ENCODE measurements around the gene ADGRV1.
"Not testable (repeated sequence)": the region's sequence is repeated elsewhere in the genome, so short reads cannot be mapped to it uniquely, and the experiment has no call there.

ADGRV1 gene

DNA sequence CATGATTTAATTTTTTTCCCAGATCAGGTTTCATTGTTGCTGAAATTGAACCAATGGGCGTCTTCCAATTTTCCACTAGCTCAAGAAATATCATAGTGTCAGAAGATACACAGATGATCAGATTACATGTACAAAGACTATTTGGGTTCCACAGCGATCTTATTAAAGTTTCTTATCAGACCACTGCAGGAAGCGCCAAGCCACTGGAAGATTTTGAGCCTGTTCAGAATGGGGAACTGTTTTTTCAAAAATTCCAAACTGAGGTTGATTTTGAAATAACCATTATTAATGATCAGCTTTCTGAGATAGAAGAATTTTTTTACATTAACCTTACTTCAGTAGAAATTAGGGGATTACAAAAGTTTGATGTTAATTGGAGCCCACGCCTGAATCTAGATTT lies 251.6 kb downstream of the ADGRV1 start:
- no peak for DNase-seq (ENCODE audit: low read depth in 3 of 3)

DNA sequence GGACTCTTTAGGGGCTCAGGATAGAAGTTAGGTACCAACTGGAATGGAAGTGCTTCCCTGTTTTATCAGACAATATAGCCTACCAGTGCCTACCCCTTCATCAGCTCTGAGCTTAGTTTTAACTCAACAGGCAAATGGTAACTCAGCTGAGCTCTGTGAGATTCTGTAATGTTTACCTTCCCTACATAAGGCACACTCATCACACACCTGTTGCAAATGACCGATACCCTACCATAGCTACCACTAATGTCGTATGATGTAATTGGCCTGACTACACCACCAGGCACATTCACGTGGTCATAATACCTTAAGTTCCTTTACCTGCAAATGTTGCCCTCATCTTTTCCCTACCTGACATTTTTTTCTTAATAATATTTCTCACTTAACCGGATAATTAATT lies 254.8 kb downstream of the ADGRV1 start:
- DNase-seq (ENCODE audit: low read depth in 3 of 3), result no peak

DNA sequence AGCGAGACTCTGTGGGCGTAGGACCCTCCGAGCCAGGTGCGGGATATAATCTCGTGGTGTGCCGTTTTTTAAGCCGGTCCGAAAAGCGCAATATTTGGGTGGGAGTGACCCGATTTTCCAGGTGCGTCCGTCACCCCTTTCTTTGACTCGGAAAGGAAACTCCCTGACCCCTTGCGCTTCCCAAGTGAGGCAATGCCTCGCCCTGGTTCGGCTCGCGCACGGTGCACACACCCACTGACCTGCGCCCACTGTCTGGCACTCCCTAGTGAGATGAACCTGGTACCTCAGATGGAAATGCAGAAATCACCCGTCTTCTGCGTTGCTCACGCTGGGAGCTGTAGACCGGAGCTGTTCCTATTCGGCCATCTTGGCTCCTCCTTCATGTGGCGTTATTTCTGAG lies 263.5 kb downstream of the ADGRV1 start:
- DNase-seq (ENCODE audit: low read depth in 3 of 3), result not testable (repeated sequence)

DNA sequence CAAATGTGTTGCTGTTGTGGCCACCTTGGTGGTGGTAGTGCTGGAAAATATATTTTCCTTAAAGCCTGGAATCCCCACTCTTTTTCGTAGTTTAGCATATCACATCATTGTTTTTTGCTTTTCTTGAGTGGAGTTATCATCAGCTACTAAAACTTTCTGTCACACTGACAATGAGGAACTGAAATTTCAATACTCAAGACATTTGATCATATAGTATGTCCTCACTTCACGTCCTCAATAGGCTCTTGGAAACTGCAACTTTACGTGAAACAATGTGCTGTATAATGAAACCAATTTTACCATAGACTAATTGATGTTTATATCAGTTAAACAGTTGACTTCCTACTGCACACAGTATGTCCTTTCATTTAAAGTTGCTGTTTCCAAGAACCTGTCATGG lies 265.8 kb downstream of the ADGRV1 start:
- DNase-seq (ENCODE audit: low read depth in 3 of 3), result no peak

DNA sequence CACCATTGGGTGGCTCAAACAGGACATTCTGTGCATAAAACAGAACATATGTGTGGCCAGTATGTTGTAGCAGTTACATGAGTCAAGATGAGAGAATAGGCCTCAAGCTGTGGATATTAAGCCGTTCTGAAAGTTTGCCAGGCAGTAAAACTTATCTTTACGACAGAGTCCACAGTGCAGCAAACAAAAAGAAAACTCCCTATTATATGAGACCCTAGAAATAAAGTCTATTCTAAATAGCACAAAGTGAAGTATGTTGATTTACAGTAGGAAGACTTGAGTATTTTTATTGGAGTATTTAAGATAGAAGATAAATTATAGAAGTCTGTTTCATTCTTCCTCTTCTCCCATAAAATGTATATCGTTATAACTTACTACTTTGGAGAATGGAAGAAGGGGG lies 271.5 kb downstream of the ADGRV1 start:
- no peak for DNase-seq (ENCODE audit: low read depth in 3 of 3)

DNA sequence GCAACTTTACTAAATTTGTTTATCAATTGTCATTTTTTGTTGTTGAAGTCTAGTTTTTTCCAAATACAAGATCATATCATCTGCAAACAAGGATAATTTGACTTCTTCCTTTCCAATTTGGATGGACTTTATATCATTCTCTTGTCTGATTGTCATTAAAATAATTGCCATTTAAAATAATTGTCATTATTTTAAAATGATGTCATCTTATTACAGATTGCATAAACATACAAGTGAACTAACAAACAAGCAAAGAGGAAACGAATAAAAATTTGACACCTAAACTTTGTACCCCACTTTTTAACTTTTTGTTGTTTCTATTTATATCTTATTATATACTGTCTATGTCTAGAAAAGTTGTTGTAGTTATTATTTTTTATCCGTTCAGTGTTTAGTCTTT lies 275.2 kb downstream of the ADGRV1 start:
- DNase-seq (ENCODE audit: low read depth in 3 of 3), result no peak

DNA sequence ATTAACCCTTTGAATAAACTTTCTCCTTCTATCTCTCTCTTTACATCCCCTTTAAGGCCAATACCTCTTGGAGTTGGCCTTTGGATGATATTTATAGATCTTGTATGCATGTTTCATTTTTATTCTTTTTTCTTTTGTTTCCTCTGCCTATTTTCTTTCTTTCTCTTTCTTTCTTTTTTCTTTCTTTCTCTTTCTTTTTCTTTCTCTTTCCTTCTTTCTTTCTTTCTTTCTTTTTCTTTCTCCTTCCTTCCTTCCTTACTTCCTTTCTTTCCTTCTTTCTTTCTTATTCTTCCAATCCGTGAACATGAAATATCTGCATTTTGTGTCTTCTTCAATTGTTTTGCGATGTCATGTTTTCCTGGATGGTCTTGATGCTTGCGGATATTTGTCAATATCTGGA lies 276.1 kb downstream of the ADGRV1 start:
- no peak for DNase-seq (ENCODE audit: low read depth in 3 of 3)

DNA sequence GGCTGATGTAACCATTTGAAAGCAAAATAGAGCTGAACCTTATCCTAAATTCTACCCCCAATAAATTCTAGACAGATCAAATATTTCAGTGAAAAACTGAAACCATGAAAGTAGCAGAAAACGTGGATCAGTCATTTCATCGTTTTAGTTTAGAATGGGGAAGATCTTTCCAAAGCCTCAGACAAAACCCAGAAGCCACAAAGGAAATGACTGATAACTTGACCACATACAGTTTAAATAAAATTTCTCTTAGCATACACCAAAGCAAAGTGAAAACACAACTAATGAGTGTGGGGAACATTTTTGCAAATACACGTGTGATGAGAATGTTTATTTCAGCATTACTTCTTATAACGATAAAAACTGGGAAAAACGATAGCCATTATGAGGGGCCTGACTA lies 284.8 kb downstream of the ADGRV1 start:
- DNase-seq (ENCODE audit: low read depth in 3 of 3), result no peak

DNA sequence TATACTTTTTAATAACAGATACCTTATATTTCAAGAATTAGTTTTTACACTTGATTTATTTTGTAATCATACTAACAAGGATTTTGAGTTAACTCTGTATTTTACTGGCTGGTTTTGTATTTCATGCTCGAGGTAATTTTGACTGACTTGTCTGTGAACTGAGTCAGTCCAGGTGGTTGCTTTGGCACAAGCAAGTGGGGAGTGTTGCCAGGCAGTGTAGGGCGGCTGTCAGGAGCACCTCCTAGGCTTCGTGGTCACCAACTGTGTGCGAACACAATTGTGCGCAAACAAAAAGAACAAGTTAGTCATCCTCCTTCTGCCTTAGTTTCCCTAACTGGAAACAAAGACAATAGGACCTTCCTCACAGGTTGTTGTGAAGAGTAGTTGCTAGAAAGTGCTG lies 286.3 kb downstream of the ADGRV1 start:
- DNase-seq (ENCODE audit: low read depth in 3 of 3), result no peak

DNA sequence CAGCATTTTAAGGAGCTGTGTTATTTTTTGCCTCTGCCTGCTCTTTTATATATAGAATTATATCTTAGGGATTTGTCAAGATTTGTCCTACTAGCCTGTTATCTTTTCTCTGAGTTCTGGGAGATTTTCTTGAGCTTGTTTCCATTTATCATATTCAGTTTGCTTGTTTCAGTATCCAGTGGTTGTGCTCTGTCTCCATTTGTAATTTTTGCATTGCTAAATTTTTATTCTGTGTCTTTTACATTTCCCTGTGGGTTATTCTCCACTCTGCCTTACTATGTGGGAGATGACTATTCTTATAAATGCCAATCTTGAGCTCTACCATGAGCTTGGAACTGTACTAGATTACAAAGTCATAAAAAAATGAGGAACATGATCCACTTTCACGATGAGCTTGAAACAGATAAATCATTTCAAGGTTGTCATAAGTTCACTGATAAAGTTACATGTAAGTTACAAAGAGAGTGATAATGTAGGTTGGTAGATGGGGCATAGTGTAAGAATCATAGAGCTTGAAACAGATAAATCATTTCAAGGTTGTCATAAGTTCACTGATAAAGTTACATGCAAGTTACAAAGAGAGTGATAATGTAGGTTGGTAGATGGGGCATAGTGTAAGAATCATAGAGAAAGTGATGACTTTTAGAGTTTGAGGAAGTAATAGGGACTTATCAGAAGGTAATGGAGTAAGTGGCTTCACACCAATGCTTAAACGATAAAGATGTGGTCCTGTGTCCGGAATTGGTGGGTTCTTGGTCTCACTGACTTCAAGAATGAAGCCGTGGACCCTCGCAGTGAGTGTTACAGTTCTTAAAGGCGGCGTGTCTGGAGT lies 287.3 kb downstream of the ADGRV1 start:
- no peak for DNase-seq (ENCODE audit: low read depth in 3 of 3)

DNA sequence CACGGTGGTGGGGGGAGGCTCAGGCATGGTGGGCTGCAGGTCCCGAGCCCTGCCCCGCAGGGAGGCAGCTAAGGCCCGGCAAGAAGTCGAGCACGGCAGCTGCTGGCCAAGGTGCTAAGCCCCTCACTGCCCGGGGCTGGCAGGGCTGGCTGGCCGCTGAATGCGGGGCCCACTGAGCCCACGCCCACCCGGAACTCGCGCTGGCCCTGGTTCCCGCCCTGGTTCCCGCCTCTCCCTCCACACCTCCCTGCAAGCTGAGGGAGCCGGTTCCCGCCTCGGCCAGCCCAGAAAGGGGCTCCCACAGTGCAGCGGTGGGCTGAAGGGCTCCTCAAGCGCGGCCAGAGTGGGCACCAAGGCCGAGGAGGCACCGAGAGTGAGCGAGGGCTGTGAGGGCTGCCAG lies 289.0 kb downstream of the ADGRV1 start:
- DNase-seq (ENCODE audit: low read depth in 3 of 3), result not testable (repeated sequence)

DNA sequence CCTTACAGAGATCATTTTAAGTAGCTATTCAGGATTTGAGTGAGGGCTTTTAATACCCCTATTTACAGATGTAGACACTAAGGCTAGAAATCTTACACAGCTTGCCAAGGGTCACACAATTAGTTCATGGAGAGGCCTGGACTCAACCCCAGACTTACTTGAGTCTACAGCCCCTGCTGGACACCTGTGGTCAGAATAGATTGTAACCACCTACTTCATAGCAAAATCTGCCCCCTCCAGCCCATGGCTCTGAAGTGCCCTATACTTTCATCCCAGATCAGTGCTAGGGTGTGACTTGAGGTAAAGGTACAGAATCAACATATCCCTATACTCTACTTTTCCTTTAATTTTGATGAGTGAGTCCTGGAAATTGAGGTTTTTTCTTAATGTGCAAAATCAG lies 291.3 kb downstream of the ADGRV1 start:
- DNase-seq (ENCODE audit: low read depth in 3 of 3), result no peak

DNA sequence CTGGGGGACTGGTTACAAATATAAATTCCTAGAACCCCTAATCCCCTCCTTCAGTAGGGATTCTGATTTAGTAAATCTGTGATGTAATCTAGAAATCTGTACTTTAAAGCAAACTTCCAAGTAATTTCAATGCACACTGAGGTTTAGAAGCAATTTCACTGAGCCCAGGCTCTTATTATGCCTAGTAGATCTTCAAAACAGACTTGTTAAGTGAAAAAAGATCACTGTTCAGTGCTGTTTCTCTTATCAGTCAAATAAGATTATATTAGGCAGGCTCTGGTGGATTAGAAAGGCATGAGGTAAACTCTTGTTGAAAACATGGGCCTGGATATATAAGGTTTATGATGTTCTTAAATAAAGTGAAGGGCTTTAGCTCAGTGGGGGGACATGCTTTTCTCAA lies 293.9 kb downstream of the ADGRV1 start:
- no peak for DNase-seq (ENCODE audit: low read depth in 3 of 3)

DNA sequence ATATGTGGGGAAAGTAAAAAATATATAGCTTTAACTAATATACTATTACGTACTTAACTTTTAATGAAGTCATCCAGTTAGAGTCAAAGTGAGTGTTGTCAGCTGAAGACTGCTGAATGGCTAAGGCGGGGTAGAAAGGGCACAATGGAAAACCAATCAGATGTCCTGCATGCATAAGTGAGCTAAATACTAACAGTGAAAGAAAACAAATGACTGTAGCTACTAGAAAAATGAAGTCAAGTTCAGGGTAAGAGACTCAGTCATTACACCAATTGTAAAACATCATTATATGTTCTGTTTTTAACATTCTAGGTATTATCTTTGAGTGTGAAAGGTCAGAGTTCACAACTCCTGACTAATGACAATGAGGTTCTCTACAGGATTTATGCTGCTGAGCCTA lies 295.2 kb downstream of the ADGRV1 start:
- no peak for DNase-seq (ENCODE audit: low read depth in 3 of 3)

DNA sequence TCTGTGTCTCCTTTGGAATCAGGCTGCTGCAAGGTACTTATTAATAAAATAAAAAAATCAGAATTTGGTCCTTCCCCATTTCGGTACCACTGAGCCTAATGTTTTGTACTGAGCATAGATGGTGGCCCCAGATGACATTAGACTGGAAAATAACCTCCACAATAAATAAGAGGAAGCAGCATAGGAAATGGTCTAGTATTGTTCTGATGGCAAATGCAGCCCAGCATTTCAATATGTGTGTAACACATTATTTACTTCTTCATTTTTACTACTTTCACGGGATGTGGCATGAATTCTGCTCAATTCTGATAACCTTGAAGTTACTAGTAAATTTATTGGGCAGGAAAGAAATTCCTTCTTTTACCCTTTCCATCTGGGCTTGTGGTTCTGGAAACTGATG lies 295.6 kb downstream of the ADGRV1 start:
- DNase-seq (ENCODE audit: low read depth in 3 of 3), result no peak

DNA sequence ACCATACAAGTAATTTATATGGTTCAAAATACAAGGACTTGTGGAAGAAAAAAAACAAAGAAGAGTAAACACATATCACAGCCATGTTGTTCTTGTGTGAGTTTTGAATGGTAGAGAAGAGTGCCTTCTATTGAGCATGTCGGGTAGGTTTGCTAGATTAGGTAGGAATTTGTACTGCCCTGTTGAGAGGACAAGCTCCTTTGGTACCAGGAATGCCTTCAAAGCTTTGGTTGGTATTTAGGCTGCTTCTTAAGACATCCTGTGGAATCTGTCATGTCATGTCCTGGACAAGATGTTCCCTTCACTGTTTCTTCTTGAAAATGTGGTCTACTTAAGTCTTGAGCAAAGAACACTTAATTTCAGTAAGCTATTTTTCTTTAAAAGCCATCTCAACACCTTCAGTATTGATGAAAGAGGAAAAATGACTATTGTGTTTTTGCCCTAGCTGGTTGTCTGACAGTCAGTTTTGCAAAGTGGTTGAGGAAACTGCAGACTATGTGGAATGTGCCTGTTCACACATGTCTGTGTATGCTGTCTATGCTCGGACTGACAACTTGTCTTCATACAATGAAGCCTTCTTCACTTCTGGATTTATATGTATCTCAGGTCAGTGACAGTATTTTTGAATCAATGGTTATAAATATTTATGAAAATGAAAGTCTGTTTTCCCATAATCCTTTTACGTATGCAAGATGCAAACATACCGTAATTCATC lies 296.9 kb downstream of the ADGRV1 start:
- DNase-seq (ENCODE audit: low read depth in 3 of 3), result no peak

DNA sequence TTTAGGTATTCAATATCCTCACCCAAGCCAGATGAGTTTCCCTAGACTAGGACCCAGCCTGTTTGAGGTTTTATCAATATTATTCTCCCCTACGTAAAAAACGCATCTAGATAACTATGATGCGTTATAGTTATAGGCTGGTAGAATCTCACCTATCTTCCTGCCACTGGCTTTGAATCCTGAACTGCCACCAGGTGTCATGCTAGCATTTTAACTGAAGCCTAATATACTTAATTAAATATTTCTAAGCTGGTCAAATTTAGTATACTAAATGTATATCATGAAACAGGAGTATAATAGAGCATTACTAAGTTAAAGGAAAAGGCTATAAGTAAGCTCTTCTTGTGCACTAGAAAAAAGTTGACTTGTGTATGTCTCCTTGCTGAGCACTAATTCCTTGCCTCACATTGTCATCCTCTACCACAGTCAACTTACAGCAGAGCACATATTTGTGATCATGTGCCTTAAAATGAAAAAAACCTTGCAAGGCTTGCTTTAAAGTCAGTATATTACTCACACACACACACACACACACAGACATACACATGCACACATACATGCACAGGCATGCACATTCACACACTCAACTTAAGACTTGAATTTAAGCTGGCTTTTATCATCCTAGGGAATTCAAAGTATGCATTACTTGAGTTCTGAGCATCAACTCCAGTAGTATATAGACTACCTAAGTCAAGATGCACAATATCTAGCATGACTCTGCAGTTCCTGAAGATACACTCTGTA lies 303.4 kb downstream of the ADGRV1 start:
- no peak for DNase-seq (ENCODE audit: low read depth in 3 of 3)

DNA sequence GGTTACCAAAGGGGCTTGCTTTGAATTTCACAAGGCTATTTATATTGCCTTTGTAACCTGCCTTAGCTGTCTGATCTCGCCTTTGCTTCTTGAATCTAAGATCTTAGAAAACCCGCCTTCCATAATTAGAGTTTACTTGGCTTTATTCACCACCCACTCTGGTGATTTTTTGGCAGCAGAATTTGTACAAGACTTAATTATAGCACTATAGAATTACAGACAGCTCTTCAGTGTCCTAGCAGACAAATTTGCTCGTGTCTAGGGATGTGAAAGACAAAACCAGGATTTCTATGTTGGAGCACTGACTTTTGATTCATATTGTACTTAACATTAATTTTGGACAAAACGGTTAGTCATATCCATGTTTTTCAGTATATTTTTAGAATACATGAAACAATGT lies 306.6 kb downstream of the ADGRV1 start:
- no peak for DNase-seq (ENCODE audit: low read depth in 3 of 3)

DNA sequence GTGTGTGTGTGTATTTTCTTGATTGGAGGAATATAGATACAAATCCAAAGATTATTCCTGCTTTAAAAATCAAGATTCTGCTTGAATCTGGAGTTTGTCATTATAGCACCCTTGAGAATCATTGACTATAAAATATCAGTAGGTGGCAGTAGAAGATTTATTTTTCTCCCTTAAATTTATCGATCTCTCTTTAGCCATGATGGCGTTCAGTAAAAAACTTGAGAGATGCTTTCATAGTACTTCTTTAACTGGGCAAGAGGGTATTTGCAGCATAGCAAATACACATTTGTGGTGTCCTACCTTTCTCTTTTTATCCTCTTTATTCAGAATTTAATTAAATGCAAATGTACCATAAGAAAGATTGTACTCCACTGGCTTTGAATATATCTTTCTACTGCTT lies 307.7 kb downstream of the ADGRV1 start:
- no peak for DNase-seq (ENCODE audit: low read depth in 3 of 3)

DNA sequence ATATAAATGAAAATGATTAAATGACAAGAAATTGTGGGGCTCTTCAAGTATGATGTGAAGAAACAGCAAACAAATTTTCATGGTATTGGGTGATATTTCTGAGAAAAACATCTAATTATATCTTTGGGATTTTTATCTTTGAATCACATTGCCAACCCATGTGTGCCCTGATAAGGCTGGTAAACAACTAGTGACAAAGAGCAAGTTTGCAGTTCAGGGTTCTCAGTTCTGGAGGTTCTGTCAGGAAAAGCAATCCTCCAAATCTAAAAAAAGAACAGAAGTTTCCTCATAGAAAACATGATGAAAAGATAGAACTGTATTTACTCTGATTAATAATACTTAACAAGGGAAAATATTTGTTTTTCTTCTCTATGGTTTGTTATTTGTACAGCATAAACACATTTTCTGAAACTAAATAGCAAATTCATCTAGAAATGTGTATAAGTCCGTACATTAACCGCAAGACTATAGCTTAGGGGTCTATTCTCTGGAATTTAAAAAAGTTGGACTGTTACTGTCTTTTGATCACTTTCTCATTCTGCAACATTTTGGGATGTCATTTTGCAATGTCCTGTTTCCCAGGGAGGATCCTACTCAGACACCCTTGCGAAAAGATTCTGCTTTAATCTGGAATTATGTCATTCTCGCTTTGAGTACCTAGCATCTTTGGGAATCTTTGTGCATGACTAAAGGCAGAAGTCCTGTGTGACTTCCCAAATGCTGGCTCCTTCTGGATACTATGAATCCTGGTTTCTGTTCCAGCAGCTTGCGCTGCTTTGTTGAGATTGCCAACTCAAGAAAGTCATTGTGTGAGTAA lies 308.5 kb downstream of the ADGRV1 start:
- DNase-seq (ENCODE audit: low read depth in 3 of 3), result no peak

DNA sequence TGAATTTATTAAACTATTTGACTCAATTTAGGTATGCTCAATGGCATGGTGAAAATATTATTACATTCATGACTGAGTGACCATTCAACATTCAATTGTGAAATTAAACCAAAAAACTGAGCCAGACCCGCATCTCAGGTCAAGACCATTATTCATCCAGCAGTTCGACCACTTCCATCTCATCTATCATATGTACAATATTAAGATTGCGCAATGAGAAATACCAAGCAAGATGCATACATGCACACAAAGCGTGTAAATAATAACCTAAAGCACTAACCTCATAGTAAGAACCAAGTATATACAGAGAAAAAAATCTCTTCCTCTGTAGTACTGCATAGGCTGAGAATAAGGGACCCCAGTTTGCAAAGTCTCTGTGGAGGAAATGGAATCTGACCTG lies 310.2 kb downstream of the ADGRV1 start:
- DNase-seq (ENCODE audit: low read depth in 3 of 3), result no peak
